Measurements from ENCODE around the gene NTM.

GRCh38 chr11:131683131-131683530 lies 312.7 kb downstream of the NTM start:
- TF ChIP-seq CTCF (IDR thresholded peaks at IDR 0.05) (no peak), POLR2AphosphoS5 (IDR thresholded peaks at IDR 0.05) (no peak)

Measured in transverse colon (tissue), 4 donors.